ENCODE measurements around the gene RUSC1.
A peak's percentile ranks its signal among the peaks of the same experiment; 100 is the strongest.
"Not testable (repeated sequence)": the region's sequence is repeated elsewhere in the genome, so short reads cannot be mapped to it uniquely, and the experiment has no call there.

Gene RUSC1

GRCh38 chr1:155324037-155324716 is 3.5 kb downstream of the RUSC1 start:
- DNase-seq (ENCODE audit: low read depth), result peak; percentile 85

- peak; percentile 22 for DNase-seq (ENCODE audit: low read depth)
Observed at GRCh38 chr1:155324717-155325602, 4.3 kb downstream of the RUSC1 start.

- DNase-seq (ENCODE audit: low read depth), result no peak
Observed at GRCh38 chr1:155325603-155325893, 4.9 kb downstream of the RUSC1 start.

DNA sequence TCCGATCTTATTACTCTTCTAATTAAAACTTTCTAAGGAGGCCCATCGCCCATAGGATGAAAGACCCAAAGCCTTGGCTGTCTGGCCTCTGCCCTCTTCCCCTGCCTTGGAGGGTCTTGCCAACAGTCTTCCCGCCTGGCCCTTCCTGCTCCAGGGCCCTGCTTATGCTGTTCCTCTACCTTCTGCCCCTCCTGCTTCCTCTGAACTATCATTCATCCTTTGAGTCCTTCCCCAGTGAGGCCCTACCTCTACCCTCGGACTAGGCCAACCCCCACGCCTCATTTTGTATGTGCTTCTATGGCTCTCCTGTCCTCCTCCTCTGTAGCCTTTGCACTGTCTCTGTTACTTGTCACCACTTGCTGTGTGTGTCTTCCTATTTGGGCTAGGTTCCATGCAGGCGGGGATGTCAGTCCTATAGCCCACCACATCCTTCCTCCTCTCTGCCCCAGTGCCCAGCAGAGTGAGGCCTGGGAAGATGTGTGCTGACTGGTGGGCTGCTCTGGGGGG is 5.4 kb downstream of the RUSC1 start:
- DNase-seq (ENCODE audit: low read depth), result no peak

DNA sequence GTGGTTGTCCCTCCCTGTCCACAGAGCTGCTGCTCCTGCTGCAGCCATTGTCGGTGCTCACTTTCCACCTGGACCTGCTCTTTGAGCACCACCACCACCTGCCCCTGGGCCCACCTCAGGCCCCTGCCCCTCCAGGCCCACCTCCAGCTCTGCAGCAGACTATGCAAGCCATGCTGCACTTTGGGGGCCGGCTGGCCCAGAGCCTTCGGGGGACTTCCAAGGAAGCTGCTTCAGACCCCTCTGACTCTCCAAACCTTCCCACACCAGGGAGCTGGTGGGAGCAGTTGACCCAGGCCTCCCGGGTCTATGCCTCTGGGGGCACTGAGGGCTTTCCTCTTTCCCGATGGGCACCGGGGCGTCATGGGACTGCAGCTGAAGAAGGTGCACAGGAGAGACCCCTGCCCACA is 5.9 kb downstream of the RUSC1 start:
- no peak for DNase-seq (ENCODE audit: low read depth)

DNA sequence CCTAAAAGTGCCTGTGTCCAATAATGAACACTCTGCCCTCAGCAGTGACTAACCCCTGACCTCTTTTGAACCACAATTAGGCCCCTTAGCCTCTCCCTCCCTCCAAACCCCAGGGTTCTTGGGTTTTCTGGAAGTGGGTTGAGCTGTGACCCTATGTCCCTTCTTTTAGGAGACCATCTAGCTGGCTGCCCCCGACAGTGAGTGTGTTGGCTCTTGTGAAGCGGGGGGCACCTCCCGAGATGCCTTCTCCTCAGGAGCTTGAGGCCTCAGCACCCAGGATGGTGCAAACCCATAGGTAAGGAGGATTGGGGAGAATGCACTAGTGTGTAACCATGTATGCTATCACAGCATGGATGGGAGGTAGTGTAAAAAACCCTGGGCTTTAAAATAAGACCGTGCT is 7.3 kb downstream of the RUSC1 start:
- no peak for DNase-seq (ENCODE audit: low read depth)

GRCh38 chr1:155328856-155329255 is 8.2 kb downstream of the RUSC1 start:
- not testable (repeated sequence) for DNase-seq (ENCODE audit: low read depth)

DNA sequence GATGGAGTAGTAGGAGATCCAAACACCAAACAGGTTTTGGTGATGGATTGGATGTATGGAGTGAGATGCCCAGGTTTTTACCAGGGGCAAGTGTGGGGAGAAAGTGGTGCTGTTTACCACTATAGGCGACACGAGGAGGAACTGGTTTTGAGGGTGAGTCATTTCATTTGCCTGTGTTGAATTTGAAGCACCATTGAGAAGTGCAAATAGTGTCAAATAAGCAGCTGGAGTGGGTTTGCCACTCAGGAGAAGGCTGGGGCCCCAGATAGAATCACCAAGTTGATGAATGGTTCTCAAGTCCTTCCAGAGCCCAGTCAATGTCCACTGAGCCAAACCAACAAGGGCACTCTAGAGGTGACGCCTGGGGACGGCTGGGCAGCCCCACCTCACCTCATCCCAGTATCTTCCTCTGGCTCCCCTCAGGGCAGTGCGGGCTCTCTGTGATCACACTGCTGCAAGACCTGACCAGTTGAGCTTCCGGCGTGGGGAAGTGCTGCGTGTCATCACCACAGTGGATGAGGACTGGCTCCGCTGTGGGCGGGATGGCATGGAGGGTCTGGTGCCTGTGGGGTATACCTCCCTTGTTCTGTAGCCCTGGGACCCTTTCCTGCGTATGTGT is 9.4 kb downstream of the RUSC1 start:
- no peak for DNase-seq (ENCODE audit: low read depth)

DNA sequence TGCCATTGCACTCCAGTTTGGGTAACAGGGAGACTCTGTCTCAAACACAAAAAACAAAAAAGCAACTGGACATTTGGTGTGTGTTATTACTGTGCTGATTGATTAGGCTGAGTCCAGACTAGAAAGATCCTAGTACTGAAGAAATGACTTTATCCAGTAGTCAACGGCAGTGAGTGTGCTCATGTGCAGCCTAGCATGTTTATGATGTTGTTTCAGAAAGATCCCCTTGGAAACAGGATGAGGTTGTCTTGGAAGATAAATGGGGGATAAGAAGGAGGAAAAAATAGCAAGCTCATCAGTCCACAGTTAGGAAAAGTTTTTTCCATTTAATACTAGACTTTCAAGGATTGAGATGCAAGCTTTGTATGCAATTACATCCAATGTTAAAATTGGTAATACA is 14.3 kb downstream of the RUSC1 start:
- no peak for DNase-seq (ENCODE audit: low read depth)

GRCh38 chr1:155339515-155340097 is 18.9 kb downstream of the RUSC1 start:
- DNase-seq (ENCODE audit: low read depth), result no peak

- DNase-seq (ENCODE audit: low read depth), result no peak
Observed at GRCh38 chr1:155342842-155343241, 22.1 kb downstream of the RUSC1 start.

DNA sequence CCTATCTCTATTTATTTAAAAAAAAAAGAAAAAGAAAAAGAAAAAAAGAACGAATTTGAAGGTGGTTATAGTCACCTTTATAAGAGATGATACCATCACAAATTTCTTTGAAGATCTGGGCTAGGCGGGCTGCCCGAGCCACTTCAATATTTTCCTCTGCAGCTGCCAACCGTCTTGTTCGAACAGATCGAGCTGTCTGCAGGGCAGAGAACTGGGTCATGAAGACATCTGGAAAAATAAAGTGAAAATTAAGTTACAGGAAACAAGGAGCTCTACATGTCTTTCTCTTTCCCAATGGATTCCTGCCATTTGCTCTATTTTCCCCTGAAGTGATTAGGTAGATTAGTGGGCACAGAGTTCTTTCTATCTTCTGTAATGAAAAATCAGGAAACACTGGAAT is 31.9 kb downstream of the RUSC1 start:
- no peak for DNase-seq (ENCODE audit: low read depth)

GRCh38 chr1:155360051-155360450 is 39.4 kb downstream of the RUSC1 start:
- no peak for DNase-seq (ENCODE audit: low read depth)

DNA sequence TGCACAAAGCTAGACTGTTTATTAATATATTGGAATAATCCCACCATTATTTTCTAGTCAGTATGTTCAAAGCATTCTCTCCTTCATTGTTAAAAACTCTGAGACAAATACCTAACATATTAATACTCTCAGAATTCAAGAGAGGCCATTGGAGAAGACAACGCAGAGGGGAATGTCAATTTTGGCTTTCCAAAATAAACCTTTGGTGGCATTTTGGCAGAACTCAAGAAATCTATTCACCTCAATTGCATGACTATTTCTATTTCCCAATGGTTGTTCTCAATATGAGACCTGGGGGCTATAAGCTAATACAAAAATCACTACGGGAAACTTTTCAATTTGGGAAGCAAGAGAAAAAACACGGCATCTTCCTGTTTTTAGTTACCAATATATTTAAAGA is 58.5 kb downstream of the RUSC1 start:
- no peak for DNase-seq (ENCODE audit: low read depth)

- no peak for DNase-seq (ENCODE audit: low read depth)
Observed at GRCh38 chr1:155379631-155380090, 59.0 kb downstream of the RUSC1 start.

Data from HS-27A (cell line).